GM19395 (cell line): ENCODE measurements around the gene SUCLG1.
A peak's percentile ranks its signal among the peaks of the same experiment; 100 is the strongest.
"Not testable (repeated sequence)": the region's sequence is repeated elsewhere in the genome, so short reads cannot be mapped to it uniquely, and the experiment has no call there.

ENCODE experiments used
- ATAC-seq: cut with Tn5 transposase; IDR thresholded peaks from one replicate; pipeline ENCODE4 v1.9.1; 2021; ENCODE audit warnings: mild to moderate bottlenecking, moderate library complexity; ENCODE audit not compliant: unreplicated experiment

Gene SUCLG1

DNA sequence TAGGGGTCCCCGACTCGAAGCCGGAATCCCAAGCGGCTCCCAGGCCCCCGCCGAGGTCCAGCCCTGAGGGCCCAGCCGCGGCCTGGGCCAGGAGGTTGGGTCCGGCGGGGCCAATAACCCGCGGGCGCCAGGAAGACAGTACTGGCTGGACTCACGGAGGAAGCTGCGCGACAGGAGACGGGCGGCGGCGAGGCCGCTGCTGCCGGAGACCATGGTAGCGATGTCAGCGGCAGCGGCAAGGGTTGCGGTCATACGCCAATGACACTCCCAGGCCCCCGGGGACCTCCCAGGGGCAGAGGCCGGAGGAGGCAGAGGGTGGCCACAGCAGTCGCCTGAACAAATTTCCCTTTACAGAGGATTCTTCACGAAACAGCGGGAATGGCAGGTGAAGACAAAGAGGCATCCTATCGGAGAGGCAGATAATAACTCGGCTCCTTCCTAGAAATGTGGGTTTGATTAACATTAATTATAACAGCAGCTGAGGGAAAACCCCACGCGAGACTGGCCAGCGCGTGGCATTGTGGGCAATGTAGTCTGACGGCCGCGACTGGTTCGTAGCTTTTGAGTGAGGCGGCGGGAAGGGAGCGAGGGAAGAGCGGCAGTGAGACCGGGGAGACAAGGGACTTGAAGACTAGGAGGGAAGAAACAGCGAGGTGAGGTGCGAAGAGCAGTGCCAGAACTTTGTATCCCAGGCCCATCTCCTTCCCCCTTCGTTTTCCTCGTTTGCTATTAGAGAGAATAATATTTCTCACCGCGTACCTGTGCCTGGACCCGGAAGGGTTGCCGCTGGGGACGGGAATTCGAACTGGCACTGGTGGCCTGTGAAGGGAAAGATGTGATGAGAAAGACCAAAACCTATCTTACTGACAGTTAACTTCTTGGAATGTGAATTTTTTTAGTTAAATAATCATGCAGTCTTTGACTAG, at the start of gene SUCLG1:
Gene SUCLG1, minus strand, starts transcription at position 263 of the 926 bp plus-strand sequence. Its CDS starts 11 bp downstream, at position 252.
- peak; percentile 97 for ATAC-seq

DNA sequence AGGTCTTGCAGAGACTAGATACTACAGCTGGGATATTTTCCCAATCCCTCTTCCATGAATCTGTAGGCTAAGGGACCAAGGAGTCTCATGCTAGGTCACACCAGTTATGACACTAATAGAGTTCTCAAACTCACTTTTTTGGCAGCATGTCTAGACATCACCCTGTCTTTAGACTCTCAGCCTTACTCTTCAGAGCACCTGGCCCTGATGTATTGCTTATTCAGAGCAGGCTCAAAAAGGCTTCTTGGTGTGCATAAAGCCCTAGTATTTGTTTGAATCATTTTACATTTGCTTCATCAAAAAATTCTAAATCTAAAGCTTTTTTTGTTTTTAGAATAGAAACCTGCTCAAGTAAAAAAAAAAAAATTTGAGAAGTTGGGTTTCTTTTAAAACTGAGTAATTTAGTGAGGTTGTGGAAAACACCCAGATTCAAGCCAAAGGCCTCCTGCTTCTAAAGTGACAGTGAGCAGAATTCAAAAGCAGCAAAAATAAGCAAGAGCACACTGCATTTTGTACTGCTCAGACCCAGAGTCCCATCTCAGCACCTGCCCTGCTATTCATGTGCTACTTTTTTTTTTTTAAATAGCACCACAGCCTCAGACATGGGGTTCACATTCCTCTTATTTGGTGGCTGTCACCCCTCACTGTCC, 39.2 kb upstream of the SUCLG1 start:
- ATAC-seq: no peak

DNA sequence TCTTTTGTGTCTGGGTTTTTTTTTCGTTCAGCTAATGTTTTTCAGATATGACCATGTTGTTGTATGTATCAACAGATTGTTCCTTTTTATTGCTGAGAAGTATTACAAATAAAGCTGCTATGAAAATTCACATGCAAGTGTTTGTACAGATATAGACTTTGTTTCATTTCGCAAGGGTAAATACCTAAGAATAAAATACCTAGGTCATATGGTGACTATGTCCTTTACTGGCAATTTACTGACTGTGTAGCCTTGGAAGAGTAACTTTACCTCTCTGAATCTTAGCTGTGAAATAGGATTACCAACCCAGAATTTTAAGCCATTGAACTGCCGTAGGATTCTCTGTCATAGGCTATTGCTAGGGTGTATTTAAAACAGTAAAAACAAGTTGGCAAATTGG, 38.2 kb upstream of the SUCLG1 start:
- ATAC-seq: no peak

DNA sequence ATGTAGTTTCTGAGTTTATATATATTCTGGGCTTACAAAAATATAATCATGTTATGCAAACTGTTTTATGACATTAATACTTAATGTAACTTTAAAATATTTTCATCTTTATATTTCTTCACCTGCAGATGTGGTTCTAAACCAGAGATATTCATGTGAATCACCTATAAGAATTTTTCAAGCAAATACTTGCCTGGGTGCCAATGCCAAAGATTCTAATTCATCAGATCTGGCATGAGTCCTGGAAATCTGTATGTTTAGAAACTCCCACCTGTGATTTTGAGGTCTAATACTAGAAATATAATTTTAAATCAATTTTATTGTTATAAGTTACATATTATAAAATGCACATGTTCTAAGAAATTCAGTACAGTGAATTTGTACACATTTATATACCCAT, 37.3 kb upstream of the SUCLG1 start:
- ATAC-seq: no peak

DNA sequence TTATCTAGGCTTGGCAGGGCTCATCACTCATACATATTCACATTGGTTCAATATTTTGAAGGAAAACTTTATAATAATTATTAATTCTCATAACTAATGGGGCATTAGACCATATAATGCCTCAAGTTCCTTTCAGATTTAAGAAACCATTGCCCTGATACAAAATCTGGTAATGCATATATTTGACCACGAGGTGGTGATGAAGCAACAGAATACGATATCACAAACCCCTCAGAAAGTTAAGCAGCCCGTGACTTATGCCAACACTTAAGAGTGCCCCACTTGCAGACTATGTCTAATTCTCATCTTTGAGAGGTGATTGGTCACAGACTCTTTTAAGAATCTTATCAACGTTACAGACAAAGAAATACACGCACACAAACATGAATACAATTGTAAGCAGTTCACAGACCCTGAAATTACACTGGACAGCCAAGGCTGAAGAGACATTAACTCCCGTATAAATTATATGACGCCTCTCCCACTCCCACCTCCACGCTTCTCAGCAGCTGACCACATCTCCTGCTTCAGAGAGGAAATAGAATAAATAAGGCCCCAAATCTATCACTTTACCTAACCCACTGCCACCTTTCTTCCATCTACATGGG, 36.6 kb upstream of the SUCLG1 start:
- ATAC-seq: peak; percentile 91

DNA sequence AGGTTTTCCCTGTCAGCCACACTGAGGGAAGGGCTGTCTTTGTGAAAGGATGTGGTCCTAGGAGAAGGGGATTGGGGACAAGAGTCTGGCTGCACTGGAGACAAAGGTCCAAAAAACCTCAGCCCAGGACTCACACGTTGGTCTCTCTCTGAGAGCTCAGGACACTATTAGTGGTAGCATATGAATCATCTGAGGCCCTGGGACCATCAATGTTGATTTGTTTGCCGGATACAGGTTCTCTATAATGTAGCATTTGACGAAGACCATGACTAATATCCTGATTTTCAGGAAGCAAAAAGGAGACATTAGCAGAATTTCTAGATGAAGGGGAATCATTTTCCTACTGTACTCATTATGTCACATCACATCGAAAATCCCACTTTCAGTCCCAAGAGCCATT, 35.0 kb upstream of the SUCLG1 start:
- ATAC-seq: no peak

DNA sequence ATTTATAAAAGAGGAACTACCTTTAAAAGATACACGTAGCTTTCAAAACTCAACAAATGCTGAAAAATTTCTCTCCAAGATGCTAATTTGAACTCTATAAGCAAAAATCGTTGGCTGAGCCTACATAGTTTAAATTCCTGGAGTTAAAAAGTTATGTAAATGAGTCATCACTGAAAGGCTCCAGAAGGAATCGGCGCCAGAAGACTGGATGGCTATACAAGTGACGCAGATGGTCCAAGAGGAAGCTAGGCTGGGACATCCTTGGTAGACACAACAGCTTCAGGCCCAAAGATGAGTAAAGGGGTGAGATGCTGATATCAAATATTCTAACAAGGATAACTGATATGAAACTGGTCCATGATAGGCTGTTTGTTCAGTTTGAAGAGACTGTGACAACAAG, 34.4 kb upstream of the SUCLG1 start:
- no peak for ATAC-seq

DNA sequence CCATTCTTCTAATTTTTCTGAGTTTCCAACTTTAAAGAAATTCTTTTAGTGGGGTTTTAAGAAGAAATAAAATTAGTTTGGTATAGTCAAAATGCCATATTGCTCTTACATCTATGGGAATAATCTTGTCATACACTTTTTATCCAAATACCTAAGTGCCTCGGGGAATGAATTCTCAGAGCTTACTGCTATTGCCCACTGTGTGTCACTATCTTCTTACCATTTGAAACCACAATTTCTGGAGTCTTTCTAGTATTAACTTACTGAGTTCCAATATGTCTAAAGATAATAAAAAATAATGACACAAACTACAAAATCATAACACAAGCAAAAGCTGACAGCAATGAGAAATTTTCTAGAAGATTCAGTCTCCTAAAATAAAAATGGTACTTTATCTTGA, 33.5 kb upstream of the SUCLG1 start:
- ATAC-seq: no peak

DNA sequence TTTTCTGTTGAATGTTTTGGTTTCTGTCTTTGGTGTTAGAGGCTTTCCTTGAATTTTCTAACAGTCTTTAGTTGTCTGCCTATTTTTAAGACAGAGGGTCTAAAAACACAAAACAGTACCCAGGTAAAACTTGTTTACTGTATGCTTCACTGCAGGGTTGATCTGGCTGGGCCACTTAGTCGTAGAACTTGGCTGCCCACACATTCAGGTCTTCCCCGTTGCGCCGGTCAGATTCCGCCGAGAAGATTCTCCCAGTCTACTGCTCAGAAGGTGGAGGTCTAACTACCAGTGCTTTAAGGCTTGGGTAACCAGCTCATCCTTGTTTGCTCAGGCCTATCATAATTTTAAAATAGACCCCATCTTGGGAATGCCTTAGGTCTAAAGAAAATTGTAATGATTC, 32.7 kb upstream of the SUCLG1 start:
- ATAC-seq: no peak

DNA sequence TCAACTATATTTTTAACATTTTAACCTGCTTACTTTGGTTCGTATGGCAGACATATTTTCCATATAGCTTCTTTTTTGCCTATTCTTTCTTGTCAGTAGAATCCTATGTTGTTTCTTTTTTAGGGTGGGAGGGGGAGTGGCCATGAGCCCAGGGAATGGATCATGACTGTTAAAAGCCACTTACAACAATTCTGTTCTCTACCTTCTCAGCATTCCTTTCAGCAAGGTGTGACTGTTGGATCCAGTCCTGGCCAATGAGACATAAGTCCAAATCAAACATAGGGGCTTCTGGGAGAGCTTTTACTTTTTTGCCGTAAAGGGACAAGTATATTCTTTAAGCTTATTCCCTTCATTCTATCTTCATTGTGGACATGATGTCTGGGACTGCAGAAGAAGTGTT, 32.2 kb upstream of the SUCLG1 start:
- ATAC-seq: no peak

DNA sequence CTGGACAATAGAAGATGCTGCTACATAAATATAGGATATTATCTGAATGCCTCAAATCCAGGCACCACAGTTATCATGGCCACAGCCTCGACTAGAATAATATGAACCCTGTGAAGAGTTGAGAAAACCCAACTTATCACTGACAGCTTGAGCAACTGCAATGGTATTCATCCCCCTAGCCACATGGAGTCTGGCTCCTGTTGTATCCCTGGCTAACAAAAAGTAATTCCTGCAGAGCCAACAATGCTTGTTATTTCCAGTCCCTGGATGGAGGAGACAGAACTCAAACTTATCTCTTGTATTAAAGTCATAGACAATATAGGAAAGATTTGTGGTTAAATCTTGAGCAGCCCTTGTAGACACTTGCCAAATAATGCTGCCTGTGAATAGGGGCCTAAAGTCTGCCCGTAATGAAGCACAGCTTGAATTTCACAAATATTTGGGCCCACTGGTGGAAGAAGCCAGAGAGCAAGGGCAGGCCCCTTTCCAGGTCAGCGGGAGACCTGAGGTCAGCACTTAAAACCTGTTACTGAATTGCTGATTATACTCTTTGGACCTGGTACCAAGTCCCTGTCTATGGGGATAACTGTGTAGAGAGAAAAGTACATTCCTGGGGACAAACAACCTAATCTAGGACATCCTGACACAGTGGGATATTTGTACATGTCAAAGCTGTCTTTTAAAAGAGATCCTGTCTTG, 28.4 kb upstream of the SUCLG1 start:
- no peak for ATAC-seq

DNA sequence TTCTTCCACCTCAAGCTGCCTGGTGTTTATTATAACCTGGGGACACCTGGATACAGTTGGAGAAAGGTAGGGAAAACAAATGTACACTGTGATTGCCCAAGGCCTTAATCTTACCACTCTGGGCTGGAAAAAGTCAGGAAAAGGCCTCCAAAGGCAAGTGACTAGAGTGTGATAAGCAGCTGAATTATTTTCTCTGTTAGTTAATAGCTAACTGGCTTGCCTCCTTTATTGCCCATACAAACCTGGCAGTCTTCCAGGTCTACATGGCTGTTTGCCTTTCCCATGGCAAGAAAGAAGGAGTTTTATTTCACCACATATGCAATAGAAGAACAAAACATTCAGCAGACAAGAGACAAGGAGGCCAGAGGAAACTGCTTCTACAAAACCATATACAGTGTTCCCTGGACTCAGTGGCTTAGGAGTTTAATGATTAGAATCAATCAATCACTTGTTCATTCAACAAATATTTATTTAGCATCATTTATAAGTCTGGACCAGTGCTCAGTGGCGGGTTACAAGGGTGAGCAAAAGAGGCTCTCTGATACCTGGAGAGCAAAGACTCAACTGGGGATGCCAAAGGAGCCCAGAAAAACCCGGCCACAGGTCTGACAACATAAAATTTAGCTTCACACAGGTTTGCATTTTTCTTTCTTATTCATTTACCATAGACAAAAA, 27.5 kb upstream of the SUCLG1 start:
- ATAC-seq: no peak

DNA sequence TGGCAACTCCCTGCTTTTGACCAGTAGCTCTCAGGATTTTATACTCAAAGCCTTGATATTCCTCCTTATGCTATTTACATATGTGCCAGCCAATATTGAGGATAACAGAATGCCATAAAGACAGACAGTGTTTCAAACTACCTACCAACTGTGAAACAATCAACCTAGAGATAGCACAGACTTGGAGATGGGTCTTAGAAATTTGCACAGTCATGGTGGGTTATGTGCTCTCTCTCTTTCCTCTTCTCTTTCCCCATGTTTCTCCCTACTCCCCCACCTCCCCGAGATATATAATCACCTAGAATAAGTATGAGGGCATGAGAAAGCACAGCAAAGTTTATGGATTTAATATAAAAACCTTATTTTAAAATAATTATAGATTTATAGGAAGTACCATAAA, 24.2 kb upstream of the SUCLG1 start:
- ATAC-seq: no peak

DNA sequence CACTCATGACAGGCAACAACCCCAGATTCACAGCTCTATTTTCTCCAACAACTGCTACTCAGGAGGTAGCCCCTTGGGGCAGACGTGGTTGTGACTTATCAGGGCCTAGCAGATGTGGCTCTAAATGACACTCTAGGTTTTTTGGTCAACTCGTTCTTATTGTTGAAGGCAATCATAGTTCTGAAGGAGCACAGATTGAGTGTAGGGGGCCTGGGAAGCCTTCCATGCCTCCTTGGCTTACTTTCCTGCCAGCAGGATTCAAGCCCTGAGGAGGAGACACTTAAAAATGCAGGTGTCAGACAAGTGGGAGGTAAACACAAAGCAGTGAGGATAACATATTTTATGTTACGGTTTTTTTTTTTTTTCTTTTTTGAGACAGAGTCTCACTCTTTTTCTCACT, 23.5 kb upstream of the SUCLG1 start:
- ATAC-seq: no peak

DNA sequence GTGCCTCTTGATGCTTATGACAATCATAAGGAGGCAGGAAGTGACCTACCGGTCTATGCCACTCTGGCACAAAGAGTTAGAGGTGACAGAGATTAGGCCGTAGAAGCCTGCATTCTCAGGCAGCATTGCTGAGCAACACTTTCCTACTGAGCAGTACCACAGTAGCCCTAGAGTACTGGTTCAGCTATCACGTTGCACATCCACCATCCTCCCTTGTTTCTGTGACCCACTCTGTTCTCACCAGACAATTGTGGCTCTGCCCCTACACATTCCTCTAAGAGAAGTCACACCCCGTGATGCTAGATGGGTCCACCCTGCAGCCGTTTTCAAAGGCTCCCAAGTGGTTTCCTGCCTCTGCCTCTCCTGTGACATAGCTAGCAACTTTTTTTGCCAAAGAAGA, 22.6 kb upstream of the SUCLG1 start:
- ATAC-seq: no peak

DNA sequence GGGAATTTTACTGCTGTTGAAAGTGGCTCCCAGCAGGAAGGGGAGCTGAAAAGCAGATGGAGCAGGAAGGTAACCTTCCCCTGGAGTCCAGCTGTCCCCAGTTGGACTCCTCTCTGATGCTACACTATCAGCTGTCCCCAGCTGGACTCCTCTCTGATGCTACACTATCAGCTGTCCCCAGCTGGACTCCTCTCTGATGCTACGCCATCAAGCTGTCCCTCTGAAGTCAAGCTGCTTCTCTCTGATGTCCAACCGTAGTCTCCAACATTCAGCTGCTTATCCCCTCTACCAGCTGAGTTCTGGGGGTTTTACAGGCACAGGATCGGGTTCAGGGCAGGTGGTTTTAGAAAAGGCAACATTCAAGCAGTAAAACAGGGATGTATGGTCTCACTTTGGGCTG, 19.8 kb upstream of the SUCLG1 start:
- ATAC-seq: no peak

DNA sequence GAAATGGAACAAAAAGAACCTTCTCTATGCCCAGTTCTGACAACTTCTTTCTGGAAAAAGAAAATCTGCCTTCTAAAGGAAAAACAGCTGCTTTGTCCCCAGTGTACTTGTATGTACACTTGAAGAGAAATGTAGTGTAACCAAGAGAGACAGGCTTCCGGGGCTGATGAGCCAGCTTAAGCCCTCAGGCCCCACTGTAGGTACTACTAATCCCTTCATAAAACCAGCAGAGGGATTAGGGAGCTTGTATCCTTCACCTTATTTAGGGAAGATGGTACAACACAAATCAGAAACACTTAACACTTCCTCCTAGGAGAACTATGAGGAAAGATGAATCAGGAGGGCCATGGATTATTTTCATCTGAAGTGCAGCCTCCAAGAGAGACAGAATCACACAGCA, 18.8 kb upstream of the SUCLG1 start:
- no peak for ATAC-seq

DNA sequence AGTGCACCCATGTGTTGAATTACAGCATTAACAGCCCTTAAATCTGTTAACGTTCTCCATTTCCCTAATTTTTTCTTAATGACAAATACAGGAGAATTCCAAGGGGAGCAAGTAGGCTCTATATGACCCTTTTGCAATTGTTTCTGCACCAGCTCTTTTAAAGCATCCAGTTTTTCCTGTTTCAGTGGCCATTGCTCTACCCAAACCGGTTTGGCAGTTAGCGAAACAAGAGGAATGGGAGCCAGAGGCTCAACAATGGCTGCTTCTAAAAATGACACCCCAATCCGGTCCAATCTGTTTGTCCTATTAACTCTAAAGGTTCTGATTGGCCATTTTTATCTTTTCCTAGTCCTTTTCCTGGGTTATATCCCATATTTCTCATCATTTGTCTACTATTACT, 15.1 kb upstream of the SUCLG1 start:
- ATAC-seq: no peak

DNA sequence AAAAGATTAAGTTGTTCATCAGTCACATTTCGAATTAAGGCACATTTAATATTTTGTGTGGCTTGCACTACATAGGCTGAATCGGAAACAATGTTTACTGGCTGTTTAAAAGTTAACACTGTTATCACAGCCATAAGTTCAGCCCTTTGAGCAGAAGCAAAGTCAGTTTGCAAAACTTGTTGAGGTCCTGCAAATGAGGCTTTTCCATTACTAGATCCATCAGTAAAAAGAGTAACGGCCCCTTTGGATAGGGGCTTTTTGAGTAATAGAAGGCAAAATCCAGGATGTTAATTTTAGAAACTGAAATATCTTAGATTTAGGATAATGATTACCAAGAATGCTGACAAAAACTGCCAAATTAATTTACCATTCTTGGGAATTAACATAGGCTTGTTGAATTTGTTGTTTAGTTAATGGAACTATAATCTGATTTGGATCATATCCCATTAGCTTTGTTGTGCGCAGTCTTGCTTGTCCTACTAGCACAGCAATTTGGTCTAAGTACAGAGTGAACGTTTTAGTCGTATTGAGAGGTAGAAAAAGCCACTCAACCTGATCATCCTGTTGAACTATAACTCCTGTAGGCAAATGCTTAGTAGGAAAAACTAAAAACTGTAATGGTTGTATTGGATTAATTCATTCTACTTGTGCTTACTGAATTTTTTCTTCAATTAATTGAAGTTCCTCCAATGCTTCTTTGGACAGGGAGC, 13.9 kb upstream of the SUCLG1 start:
- no peak for ATAC-seq

DNA sequence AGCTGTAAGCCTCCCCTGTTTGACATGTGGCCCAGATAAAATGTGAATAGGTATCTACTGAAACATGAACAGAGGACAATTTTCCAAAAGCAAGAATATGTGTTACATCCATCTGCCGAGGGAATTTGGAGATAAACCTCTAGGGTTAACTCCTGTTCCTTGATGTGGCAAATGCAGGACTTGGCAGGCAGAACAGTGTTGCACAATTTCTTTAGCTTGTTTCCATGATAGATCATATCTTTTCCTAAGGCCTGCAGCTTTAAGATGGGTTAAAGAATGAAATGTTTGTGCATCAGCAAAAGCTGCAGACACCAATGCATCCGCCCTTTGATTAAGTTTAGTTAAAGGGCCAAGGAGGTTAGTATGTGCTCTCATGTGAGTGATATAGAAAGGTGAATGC, 13.3 kb upstream of the SUCLG1 start:
- ATAC-seq: not testable (repeated sequence)
